H9 (cell line): ENCODE data around the gene WDR6. TPM values are rescaled to one million over a fixed set of nuclear protein-coding genes. Genes with fewer than 3 reads are reported as not detected.

ENCODE experiments used
- DNase-seq: peaks from one replicate; pipeline ENCODE4 v3.0.0-alpha.2; 2017
- H2AFZ ChIP-seq: one replicate; pipeline ENCODE4 v1.6.1; 2013; ENCODE audit warnings: mild to moderate bottlenecking, low read length, control low read depth, moderate library complexity
- H2AK5ac ChIP-seq: 2 replicates; pipeline ENCODE4 v1.6.1; 2013; ENCODE audit warnings: low read length, control low read depth, mixed read lengths; ENCODE audit not compliant: insufficient read length
- H2BK120ac ChIP-seq: one replicate; pipeline ENCODE4 v1.6.1; 2013; ENCODE audit warnings: low read depth, mild to moderate bottlenecking, low read length, control low read depth, inconsistent platforms; ENCODE audit not compliant: poor library complexity, severe bottlenecking
- H2BK12ac ChIP-seq: 2 replicates; pipeline ENCODE4 v1.6.1; 2013; ENCODE audit warnings: low read length, control low read depth, mixed read lengths, low read depth; ENCODE audit not compliant: insufficient read length
- H2BK15ac ChIP-seq: 2 replicates; pipeline ENCODE4 v1.6.1; 2013; ENCODE audit warnings: low read depth, low read length, control low read depth
- H2BK20ac ChIP-seq: one replicate; pipeline ENCODE4 v1.6.1; 2013; ENCODE audit warnings: low read depth, mild to moderate bottlenecking, low read length, control low read depth, inconsistent platforms; ENCODE audit not compliant: poor library complexity, severe bottlenecking
- H2BK5ac ChIP-seq: 2 replicates; pipeline ENCODE4 v1.6.1; 2013; ENCODE audit warnings: low read length, control low read depth, mixed read lengths; ENCODE audit not compliant: insufficient read length
- H3K14ac ChIP-seq: 2 replicates; pipeline ENCODE4 v1.6.1; 2013; ENCODE audit warnings: low read length, control low read depth; ENCODE audit not compliant: insufficient read depth
- H3K18ac ChIP-seq: 2 replicates; pipeline ENCODE4 v1.6.1; 2013; ENCODE audit warnings: low read depth, mild to moderate bottlenecking, mixed read lengths, low read length, control low read depth; ENCODE audit not compliant: insufficient read length
- H3K23ac ChIP-seq: 2 replicates; pipeline ENCODE4 v1.6.1; 2013; ENCODE audit warnings: low read length, control low read depth, mixed read lengths, low read depth; ENCODE audit not compliant: insufficient read length
- H3K23me2 ChIP-seq: 2 replicates; pipeline ENCODE4 v1.6.1; 2013; ENCODE audit warnings: low read depth, mild to moderate bottlenecking, mixed read lengths, low read length, control low read depth; ENCODE audit not compliant: insufficient read length, poor library complexity, severe bottlenecking
- H3K27ac ChIP-seq: 2 replicates; pipeline ENCODE4 v1.5.1; 2013; ENCODE audit warnings: low read length, control low read depth, mixed read lengths, low read depth; ENCODE audit not compliant: insufficient read length
- H3K27me3 ChIP-seq: 2 replicates; pipeline ENCODE4 v1.6.1; 2013; ENCODE audit warnings: low read length, control low read depth, inconsistent platforms; ENCODE audit not compliant: insufficient read depth
- H3K4ac ChIP-seq: 2 replicates; pipeline ENCODE4 v1.6.1; 2013; ENCODE audit warnings: low read depth, mild to moderate bottlenecking, control low read depth, inconsistent platforms, low read length, moderate library complexity
- H3K4me1 ChIP-seq: 2 replicates; pipeline ENCODE4 v1.6.1; 2013; ENCODE audit warnings: low read length, control low read depth, inconsistent platforms; ENCODE audit not compliant: insufficient read depth
- H3K4me2 ChIP-seq: 2 replicates; pipeline ENCODE4 v1.6.1; 2013; ENCODE audit warnings: low read length, control low read depth, mixed read lengths; ENCODE audit not compliant: insufficient read length, insufficient read depth
- H3K56ac ChIP-seq: 2 replicates; pipeline ENCODE4 v1.6.1; 2013; ENCODE audit warnings: low read depth, mild to moderate bottlenecking, mixed read lengths, low read length, control low read depth; ENCODE audit not compliant: insufficient read length
- H3K79me1 ChIP-seq: 2 replicates; pipeline ENCODE4 v1.6.1; 2013; ENCODE audit warnings: low read depth, mild to moderate bottlenecking, moderate library complexity, low read length, control low read depth, inconsistent platforms; ENCODE audit not compliant: insufficient read depth, poor library complexity, severe bottlenecking
- H3K79me2 ChIP-seq: 2 replicates; pipeline ENCODE4 v1.6.1; 2013; ENCODE audit warnings: low read length, control low read depth, inconsistent platforms; ENCODE audit not compliant: insufficient read depth
- H3K9ac ChIP-seq: 2 replicates; pipeline ENCODE4 v1.6.1; 2013; ENCODE audit warnings: low read length, control low read depth, mixed read lengths; ENCODE audit not compliant: insufficient read length; ENCODE audit errors: extremely low read depth
- H3K9me3 ChIP-seq: one replicate; pipeline ENCODE4 v1.6.1; 2013; ENCODE audit warnings: low read depth, low read length, inconsistent platforms; ENCODE audit not compliant: control insufficient read depth
- H3T11ph ChIP-seq: one replicate; pipeline ENCODE4 v1.6.1; 2013; ENCODE audit warnings: mild to moderate bottlenecking, low read length, control low read depth, inconsistent platforms
- H4K20me1 ChIP-seq: one replicate; pipeline ENCODE4 v1.6.1; 2013; ENCODE audit not compliant: control insufficient read depth, insufficient read length, insufficient read depth
- H4K5ac ChIP-seq: 2 replicates; pipeline ENCODE4 v1.6.1; 2013; ENCODE audit warnings: low read depth, mild to moderate bottlenecking, mixed read lengths, low read length, control low read depth; ENCODE audit not compliant: insufficient read length
- H4K8ac ChIP-seq: replicated peaks from 2 replicates; pipeline ENCODE4 v1.6.1; 2013; ENCODE audit warnings: low read length, control low read depth, mixed read lengths, low read depth; ENCODE audit not compliant: insufficient read length
- H4K91ac ChIP-seq: 2 replicates; pipeline ENCODE4 v1.6.1; 2013; ENCODE audit warnings: low read depth, mild to moderate bottlenecking, moderate library complexity, mixed read lengths, low read length, control low read depth; ENCODE audit not compliant: insufficient read length
- H3K27ac Mint-ChIP-seq, 3 experiments: 2 replicates in 2 of 3; 3 replicates in 1 of 3; pipeline ENCODE4 v1.8.0; 2020 to 2021; ENCODE audit warnings: mixed read lengths in 3 of 3, mild to moderate bottlenecking in 1 of 3, moderate library complexity in 1 of 3
- H3K27me3 Mint-ChIP-seq: 2 replicates; pipeline ENCODE4 v1.8.0; 2021; ENCODE audit warnings: low read depth, mild to moderate bottlenecking, moderate library complexity, mixed read lengths
- H3K36me3 Mint-ChIP-seq, 3 experiments: 2 replicates in 2 of 3; 3 replicates in 1 of 3; pipeline ENCODE4 v1.8.0; 2020 to 2021; ENCODE audit warnings: low read depth in 3 of 3, mixed read lengths in 3 of 3; ENCODE audit not compliant: insufficient read depth in 1 of 3
- H3K4me1 Mint-ChIP-seq, 2 experiments: 2 replicates each; pipeline ENCODE4 v1.8.0; 2020; ENCODE audit warnings: mixed read lengths in 2 of 2
- H3K4me3 Mint-ChIP-seq, 2 experiments: 2 replicates in 1 of 2; 3 replicates in 1 of 2; pipeline ENCODE4 v1.8.0; 2020 to 2021; ENCODE audit warnings: mild to moderate bottlenecking in 2 of 2, mixed read lengths in 2 of 2, moderate library complexity in 1 of 2
- H3K9me3 Mint-ChIP-seq, 2 experiments: 2 replicates in 1 of 2; 3 replicates in 1 of 2; pipeline ENCODE4 v1.8.0; 2020; ENCODE audit warnings: mild to moderate bottlenecking in 2 of 2, mixed read lengths in 2 of 2, moderate library complexity in 1 of 2
- CTCF ChIP-seq: fragments of 200-600 bp; sonication (generic); conservative IDR thresholded peaks from 3 replicates; pipeline ENCODE4 v1.8.0; 2021; ENCODE audit warnings: antibody characterized with exemption, mild to moderate bottlenecking
- WGBS: extraction: QIAGEN DNeasy Blood & Tissue Kit; methylation state at CpG from one replicate; pipeline ENCODE4 v1.1.7; 2013; ENCODE audit warnings: missing lambda C conversion rate, low lambda C conversion rate, mixed read lengths; ENCODE audit not compliant: insufficient read length; ENCODE audit errors: extremely low coverage; 5-methylcytosine and 5-hydroxymethylcytosine counted together
- total RNA-seq: library from RNA; stranded (reverse); gene quantifications from 2 replicates; pipeline ENCODE4 v1.2.1, GENCODE V29; 2021

Gene WDR6
- total RNA-seq, 1 experiment from 2014 or later, result 298 TPM

GRCh38 chr3:49028298-49028672, 21.1 kb downstream of the WDR6 start:
- no peak overlapping the region for H4K91ac ChIP-seq
- no peak for TF ChIP-seq CTCF
- no peak overlapping the region for H3K27ac ChIP-seq
- H3K27me3 ChIP-seq, result no peaks in the 10 kb centered on the region
- H3K9me3 ChIP-seq, result no peaks in the 10 kb centered on the region
- H3K4me2 ChIP-seq, result peak overlapping the region; percentile 81
- H3K36me3 Mint-ChIP-seq, result peaks cover 66 to 95% (median 75%) of the 10 kb centered on the region in 3 experiments
- no peak overlapping the region for H2AK5ac ChIP-seq
- no peak overlapping the region for H3K18ac ChIP-seq
- H2BK12ac ChIP-seq, result no peak overlapping the region
- H4K20me1 ChIP-seq, result peaks cover 7% of the 10 kb centered on the region
- no peak overlapping the region for H3K56ac ChIP-seq
- DNase-seq, result no peak
- H4K8ac ChIP-seq, result no peak overlapping the region
- no peak overlapping the region for H2BK120ac ChIP-seq
- H3K9ac ChIP-seq, result peak overlapping the region; percentile 76
- H3K23ac ChIP-seq, result no peak overlapping the region
- H2BK5ac ChIP-seq, result no peak overlapping the region
- no peak overlapping the region for H3T11ph ChIP-seq
- no CpG with 5 or more reads among the region's 4 CpGs for WGBS
- peak overlapping the region in 2 of 3 experiments; percentile 74 to 99; a peak in 4 of 7 replicates for H3K27ac Mint-ChIP-seq
- H2BK15ac ChIP-seq, result no peak overlapping the region
- no peaks in the 10 kb centered on the region for H3K79me2 ChIP-seq
- no peak overlapping the region for H3K14ac ChIP-seq
- no peaks in the 10 kb centered on the region for H3K9me3 Mint-ChIP-seq
- no peak overlapping the region for H3K4ac ChIP-seq
- H3K4me1 Mint-ChIP-seq, result peaks cover 14 to 21% of the 10 kb centered on the region in 2 experiments
- H2AFZ ChIP-seq, result no peak overlapping the region
- no peaks in the 10 kb centered on the region for H3K79me1 ChIP-seq
- H3K4me3 Mint-ChIP-seq, result peak overlapping the region; percentile 90 to 96
- no peak overlapping the region for H2BK20ac ChIP-seq
- no peak overlapping the region for H4K5ac ChIP-seq
- peaks cover 3% of the 10 kb centered on the region for H3K23me2 ChIP-seq
- no peaks in the 10 kb centered on the region for H3K4me1 ChIP-seq
- no peaks in the 10 kb centered on the region; the same call in none of the 2 replicates for H3K27me3 Mint-ChIP-seq
